22Rv1 (cell line): ENCODE results near the gene BPIFB2.

ENCODE experiments used
- CTCF ChIP-seq: fragments of 450-650 bp; IDR thresholded peaks from 2 replicates; pipeline ENCODE4 v1.5.1; 2017; ENCODE audit warnings: mild to moderate bottlenecking
- ZFX ChIP-seq: fragments of 450-650 bp; IDR thresholded peaks from 2 replicates; pipeline ENCODE4 v1.6.1; 2017; ENCODE audit warnings: antibody characterized with exemption, borderline replicate concordance

- TF ChIP-seq CTCF (no peak), ZFX (no peak)
Measured at GRCh38 chr20:33068251-33068939, 60.9 kb downstream of the BPIFB2 start.
